ENCODE results near the gene NUP214.

Gene NUP214

GRCh38 chr9:131277287-131277909 lies 152.0 kb downstream of the NUP214 start:
- peak; percentile 53 for DNase-seq

DNA sequence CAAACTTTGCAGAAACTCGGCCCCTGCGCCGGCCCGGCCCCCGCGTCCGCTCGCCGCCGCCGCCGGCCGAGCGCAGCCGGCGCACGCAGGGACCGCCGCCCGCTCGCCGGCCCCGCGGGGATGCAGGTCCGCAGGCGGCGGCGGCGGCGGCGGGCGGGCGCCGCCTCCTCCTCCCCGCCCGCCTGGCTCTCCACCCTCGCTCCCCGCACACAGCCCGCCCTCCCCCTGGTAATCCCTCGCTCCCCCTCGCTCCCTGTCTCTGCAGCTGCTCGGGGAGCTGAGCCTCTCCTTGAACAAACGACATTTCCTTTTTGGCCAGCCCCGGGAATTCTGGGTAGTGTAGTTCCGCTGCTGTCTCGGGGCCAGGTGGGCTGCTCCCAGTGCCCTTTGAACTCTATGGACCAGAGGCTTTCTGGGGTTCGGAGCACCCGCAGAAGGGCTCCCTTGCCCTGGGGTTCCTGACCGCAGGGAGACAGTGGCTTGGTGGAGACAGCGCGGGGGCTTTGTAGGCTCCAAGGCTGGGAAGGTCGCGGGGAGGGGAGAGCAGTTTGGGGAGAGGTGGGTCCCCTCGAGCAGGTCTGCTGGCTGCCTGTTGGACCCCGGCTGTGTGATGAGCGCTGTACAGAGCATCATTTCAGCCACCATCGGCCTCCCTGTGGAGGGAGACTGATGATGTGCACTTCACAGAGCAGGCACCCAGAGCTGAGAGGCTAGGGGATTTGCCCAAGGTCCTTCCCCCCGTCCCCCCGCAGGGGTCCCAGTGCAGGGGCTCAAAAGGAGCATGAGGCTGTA lies 152.7 kb downstream of the NUP214 start:
- no peak for DNase-seq

DNA sequence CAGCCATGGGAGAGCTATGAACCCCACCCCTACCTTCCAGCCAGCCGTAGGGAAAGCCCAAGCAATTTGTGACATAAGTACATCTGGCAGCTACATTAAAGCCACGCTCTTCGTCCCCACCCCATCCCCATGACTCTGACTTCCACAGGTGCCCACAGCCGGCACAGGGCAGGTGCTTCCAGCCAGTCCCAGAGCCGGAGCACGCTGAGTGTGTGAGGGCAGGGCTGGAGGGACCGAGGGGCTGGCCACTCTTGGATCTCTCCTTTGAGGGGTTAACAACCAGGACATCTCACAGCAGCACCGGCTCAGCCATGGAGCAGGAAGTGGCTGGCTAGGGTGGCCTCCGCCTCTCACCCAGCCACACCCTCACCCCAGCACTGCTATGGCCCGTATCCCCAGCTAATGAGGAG lies 153.3 kb downstream of the NUP214 start:
- DNase-seq, result no peak

DNA sequence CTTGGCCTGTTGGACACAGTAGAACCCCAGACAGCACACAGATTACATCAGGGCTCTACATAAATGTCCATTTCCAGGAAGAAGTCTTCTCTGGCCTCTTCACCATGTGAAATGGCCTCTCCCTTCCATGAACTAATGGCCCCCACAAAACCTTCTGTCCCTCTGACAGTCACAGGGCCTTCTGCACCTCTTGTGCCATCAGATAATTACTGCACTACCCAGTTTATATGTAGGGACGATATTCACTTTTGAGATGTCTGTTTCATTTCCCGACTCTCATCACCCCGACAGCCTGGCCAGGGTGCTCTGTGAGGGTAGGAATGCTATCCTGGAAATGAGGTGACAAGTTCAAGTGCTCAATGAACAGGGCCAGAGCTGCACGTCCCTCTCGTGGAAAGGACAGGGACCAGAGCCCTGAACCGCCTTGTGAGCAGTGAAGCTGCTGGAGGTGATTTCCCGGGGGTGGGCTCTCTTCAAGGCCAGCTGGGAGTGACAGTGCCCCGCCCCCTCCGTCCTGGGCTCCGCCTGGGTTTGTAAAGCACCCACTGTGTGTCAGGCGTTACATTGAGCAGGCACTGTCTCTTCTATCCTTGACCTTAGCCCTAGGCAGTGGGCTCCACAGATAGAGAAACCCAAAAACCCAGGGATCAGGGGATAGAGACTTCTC lies 153.9 kb downstream of the NUP214 start:
- DNase-seq, result no peak

- DNase-seq, result no peak
These were observed 154.6 kb downstream of the NUP214 start for GRCh38 chr9:131279863-131280570.

GRCh38 chr9:131280660-131281059 lies 155.3 kb downstream of the NUP214 start:
- no peak for DNase-seq

GRCh38 chr9:131281119-131281965 lies 156.0 kb downstream of the NUP214 start:
- no peak for DNase-seq

DNA sequence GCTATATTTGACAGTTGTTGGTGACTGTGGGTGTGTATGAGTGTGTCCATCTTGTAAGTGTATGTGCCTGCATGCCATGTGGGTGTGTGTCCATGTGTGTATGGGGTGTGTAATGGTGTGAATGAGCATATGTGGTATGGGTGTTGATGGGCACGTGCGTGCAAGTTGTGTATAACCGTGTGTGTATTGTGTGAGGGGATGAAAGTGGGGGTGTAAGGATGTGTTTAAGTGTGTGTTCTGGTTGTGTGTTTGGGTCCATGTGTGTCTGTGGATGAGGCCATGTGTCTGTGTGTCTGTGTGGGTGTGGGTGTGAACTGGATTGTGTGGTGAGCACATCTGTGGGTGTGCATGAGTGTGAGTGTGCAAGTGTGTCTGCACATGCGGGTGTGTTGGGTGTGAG lies 156.8 kb downstream of the NUP214 start:
- DNase-seq, result no peak

DNA sequence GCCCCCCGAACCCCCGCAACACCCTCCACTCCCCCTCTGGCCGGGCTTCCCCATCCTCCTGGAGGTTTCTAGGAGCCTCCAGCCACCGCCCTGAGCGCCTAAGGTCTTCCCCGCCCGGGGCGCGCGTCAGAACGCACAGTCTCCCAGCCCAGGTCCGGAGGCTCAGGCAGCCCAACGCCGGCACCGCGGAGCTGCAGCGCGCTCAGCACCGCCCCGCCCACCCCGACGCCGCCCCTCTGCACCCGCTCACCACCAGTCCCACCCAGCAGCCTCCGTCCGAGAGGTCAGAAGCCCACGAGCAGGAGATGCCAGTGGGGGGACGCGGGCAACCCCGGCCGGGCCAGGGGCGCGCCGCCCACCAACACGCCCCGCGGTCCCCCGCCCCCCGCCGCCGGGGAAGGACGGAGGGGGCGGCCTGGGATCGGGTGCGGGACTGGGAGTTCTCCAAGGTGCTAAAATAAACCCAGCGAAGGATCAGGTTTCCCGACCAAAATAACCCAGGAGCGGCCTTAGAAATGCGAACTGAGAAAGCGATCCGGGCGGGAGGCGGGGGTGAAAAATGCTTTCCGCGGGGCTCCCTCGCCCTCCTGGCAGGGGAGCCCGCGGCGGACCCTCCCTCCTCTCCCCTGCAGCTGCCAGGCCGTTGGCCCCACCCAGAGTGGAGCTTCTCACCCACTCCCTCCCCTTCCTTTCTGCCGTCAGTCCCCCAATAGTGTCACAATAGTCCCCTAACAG lies 157.5 kb downstream of the NUP214 start:
- DNase-seq, result peak; percentile 51

Measured in right kidney (tissue), 1 donor.